HAP-1 (cell line): Measurements from ENCODE around the gene SLC45A1.
"Not testable (repeated sequence)": the region's sequence is repeated elsewhere in the genome, so short reads cannot be mapped to it uniquely, and the experiment has no call there.

Experiments used
- DNase-seq, 2 experiments: peaks; one replicate each; pipeline ENCODE4 v3.0.0-alpha.2; 2016 to 2020; ENCODE audit warnings: low spot score in 2 of 2
- H3K27me3 ChIP-seq: fragments of 250-450 bp; sonication (Bioruptor Pico); 2 replicates; pipeline ENCODE4 v1.5.1; 2020; ENCODE audit warnings: low read depth, mild to moderate bottlenecking, moderate library complexity
- H3K36me3 ChIP-seq: fragments of 250-450 bp; sonication (Bioruptor Pico); replicated peaks from 2 replicates; pipeline ENCODE4 v1.5.1; 2020; ENCODE audit warnings: mild to moderate bottlenecking
- H3K4me1 ChIP-seq: fragments of 250-450 bp; sonication (Bioruptor Pico); 2 replicates; pipeline ENCODE4 v1.5.1; 2020; ENCODE audit warnings: mild to moderate bottlenecking
- H3K4me3 ChIP-seq: fragments of 250-450 bp; sonication (Bioruptor Pico); 2 replicates; pipeline ENCODE4 v1.5.1; 2020; ENCODE audit warnings: mild to moderate bottlenecking, moderate library complexity
- H3K9me3 ChIP-seq: fragments of 250-450 bp; sonication (Bioruptor Pico); 2 replicates; pipeline ENCODE4 v1.5.1; 2020; ENCODE audit warnings: mild to moderate bottlenecking, moderate library complexity
- in situ Hi-C: fragments of 300-500 bp; cut with MboI; formaldehyde crosslinking; loops from 3 replicates; pipeline ENCODE4 v1.14.3; 2020; ENCODE audit warnings: low sequenced_read_pairs, inconsistent platforms, mixed read lengths

The SLC45A1 gene

DNA sequence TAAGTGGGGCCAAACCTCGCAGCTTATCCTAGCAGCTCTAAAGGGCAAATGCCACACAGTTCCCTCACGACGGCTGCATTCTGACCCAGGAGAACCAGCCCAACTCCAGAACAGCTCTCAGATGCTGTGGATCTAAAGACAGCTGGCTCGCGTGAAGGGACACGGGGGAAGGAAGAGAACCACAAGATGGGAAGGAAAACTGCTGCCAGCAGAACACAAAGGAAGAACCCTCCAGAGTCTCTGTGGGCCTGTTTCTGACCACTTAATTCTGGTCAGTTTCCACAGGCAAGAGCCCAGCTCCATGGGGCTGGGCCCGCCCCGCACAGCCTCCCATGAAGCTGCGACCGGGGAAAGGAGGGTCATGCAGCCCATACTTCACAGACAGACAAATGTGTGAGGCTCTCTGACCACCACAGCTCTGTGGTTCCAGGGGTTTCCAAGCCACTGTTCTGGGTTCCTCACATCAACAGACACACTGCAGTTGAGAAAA lies 61.1 kb downstream of the SLC45A1 start:
- H3K27me3 ChIP-seq: no peaks in the 10 kb centered on the region

DNA sequence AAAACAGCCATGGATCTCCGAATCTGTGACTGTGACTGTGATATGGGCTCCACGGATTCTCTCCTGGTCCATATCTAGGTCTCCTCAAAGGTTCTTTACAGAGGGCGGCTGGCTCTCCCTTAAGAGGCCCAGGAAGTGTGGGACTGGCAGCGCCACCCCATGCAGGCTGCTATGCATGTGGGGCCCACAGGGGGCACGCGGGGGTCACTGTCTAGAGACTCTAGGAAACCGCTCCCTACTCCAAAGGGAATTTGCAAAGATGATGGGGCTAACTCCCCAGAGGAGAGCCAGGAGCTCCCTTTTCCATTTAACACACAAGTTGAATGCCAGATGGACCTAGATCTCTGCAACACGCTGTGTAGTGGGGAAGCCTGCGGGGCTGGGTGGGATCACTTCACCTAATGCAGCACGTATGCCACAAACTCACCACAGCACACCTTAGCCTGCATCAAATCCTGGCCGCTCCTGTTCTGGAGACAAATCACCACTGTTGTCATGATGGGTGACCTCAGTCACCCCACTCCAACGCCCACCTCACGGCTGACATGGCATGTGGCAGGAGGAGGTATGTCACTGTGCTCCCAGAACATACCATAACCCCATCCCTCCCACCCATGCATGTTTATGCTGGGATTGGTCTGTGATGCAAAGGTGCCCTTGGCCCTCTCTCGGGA lies 61.7 kb downstream of the SLC45A1 start:
- in situ Hi-C loops: no loop called here
- H3K9me3 ChIP-seq: no peaks in the 10 kb centered on the region
- peaks cover 9% of the 10 kb centered on the region for H3K4me1 ChIP-seq
- H3K36me3 ChIP-seq: no peaks in the 10 kb centered on the region; the same call in 1 of the 2 replicates
- no peak for DNase-seq
- no peaks in the 10 kb centered on the region for H3K27me3 ChIP-seq
- H3K4me3 ChIP-seq: no peak overlapping the region

More for the DNA sequence above, 61.1 kb downstream of the SLC45A1 start:
- DNase-seq: no peak
- in situ Hi-C loops: no loop called here
- Histone ChIP-seq H3K36me3 (no peaks in the 10 kb centered on the region; the same call in 1 of the 2 replicates), H3K4me1 (peaks cover 11% of the 10 kb centered on the region), H3K9me3 (no peaks in the 10 kb centered on the region), H3K4me3 (no peak overlapping the region)

DNA sequence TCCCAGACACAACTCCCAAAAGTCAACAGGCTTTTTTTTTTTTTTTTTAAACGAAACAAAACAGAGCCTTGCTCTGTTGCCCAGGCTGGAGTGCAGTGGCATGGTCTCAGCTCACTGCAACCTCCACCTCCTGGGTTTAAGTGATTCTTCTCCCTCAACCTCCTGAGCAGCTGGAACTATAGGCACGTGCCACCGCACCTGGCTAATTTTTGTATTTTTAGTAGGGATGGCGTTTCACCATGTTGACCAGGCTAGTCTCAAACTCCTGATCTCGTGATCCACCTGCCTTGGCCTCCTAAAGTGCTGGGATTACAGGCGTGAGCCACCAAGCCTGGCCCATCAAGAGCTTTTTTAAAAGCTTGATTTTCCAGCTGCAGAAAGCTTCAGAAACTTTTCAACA lies 62.4 kb downstream of the SLC45A1 start:
- DNase-seq, H3K4me1 ChIP-seq, H3K36me3 ChIP-seq, H3K27me3 ChIP-seq, H3K9me3 ChIP-seq, H3K4me3 ChIP-seq, in situ Hi-C loops: not testable (repeated sequence)

DNA sequence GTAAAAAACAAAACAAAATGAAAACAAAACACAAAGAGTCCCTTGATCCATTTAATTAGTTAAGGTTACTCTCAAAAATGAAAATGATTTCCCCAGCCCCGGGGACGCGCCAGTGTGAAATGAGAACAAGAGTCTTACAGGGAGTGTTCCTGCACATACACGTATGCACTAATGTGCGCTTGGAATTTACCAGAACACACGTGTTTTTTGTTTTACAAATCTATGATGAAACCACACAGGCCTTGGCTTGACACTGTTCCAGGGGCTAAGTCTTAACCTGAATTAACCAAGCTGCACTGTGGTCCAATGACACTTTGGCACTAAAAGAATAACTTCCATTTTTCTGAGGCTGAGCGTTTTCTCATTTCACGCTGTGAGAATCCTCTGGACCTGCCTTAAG lies 63.7 kb downstream of the SLC45A1 start:
- no peaks in the 10 kb centered on the region; the same call in 1 of the 2 replicates for H3K9me3 ChIP-seq
- H3K36me3 ChIP-seq: no peaks in the 10 kb centered on the region; the same call in 1 of the 2 replicates
- H3K4me3 ChIP-seq: no peak overlapping the region
- in situ Hi-C loops: no loop called here
- H3K27me3 ChIP-seq: no peaks in the 10 kb centered on the region
- peaks cover 6% of the 10 kb centered on the region for H3K4me1 ChIP-seq
- DNase-seq: no peak

- no peaks in the 10 kb centered on the region; the same call in 1 of the 2 replicates for H3K36me3 ChIP-seq
- in situ Hi-C loops: no loop called here
- H3K27me3 ChIP-seq: no peaks in the 10 kb centered on the region
- peaks cover 6% of the 10 kb centered on the region for H3K4me1 ChIP-seq
- H3K9me3 ChIP-seq: no peaks in the 10 kb centered on the region; the same call in 1 of the 2 replicates
- no peak overlapping the region for H3K4me3 ChIP-seq
- no peak for DNase-seq
Measured at GRCh38 chr1:8382051-8382505, 64.2 kb downstream of the SLC45A1 start.

DNA sequence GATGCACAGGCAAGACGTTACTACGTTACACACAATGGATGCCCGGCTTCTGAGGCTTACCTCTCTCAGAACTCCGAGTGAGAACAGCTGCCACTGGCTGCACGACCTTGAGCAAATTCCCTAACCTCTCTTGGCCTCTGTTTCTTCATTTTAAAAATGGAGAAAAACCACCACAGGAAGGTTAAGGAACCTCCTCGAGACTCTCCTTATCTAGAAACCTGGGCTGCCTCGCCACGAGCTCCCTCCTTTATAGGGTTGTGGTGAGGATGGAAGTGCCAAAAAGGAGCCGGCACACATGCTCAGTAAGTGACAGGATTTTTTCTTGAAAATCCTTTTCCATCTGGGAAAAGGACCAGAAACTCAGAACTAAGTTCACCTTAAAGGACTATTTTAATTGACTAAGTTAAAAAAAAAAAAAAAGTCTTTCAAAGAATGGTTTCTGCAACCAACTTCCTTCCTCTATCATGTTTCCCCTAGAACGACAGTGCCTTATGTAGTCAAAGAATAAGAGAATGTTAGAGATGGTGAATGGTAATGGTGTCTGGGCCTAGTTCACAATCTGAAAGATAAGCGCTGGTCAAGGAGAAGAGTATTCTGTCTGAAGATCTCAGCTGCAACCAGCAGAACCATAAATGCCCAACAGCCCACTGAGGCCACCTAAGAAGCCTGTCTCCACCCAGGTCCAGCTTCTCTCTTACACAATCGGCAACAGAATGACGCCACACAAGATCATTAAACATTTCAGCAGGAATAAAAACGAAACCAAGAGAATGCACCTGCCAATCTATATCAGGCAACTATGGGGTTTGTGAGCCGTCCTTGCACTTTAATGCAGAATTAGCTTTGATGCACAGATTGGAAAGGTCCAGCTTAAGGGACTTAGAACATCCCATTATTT lies 64.9 kb downstream of the SLC45A1 start:
- H3K36me3 ChIP-seq: no peaks in the 10 kb centered on the region; the same call in 1 of the 2 replicates
- in situ Hi-C loops: no loop called here
- peaks cover 5% of the 10 kb centered on the region for H3K4me1 ChIP-seq

DNA sequence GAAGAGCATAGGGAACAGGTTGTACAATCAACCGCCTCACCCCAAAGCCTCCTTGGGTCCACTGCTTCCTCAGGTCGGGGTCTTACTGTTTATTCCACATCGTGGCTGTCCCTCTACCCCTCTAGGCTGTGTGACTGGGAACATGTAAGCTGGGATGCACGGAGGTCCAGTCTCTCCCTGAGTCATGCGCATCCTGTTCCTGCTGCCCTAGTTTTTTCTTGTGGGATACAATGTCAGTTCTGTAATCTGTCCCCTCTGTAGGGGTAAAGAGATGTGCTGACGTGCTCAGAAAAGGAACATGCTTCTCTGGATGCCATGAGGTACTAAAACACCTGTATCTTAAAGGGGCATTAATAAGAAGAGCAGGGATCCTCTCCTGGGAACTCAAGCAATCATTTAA lies 66.2 kb downstream of the SLC45A1 start:
- no peaks in the 10 kb centered on the region; the same call in 1 of the 2 replicates for H3K9me3 ChIP-seq
- no peak for DNase-seq
- no peaks in the 10 kb centered on the region; the same call in 1 of the 2 replicates for H3K36me3 ChIP-seq
- no peak overlapping the region for H3K4me3 ChIP-seq
- in situ Hi-C loops: no loop called here
- no peaks in the 10 kb centered on the region for H3K4me1 ChIP-seq
- no peaks in the 10 kb centered on the region for H3K27me3 ChIP-seq

More for the DNA sequence above, 64.9 kb downstream of the SLC45A1 start:
- H3K4me3 ChIP-seq: no peak overlapping the region
- DNase-seq: no peak
- H3K9me3 ChIP-seq: no peaks in the 10 kb centered on the region; the same call in 1 of the 2 replicates
- H3K27me3 ChIP-seq: no peaks in the 10 kb centered on the region

DNA sequence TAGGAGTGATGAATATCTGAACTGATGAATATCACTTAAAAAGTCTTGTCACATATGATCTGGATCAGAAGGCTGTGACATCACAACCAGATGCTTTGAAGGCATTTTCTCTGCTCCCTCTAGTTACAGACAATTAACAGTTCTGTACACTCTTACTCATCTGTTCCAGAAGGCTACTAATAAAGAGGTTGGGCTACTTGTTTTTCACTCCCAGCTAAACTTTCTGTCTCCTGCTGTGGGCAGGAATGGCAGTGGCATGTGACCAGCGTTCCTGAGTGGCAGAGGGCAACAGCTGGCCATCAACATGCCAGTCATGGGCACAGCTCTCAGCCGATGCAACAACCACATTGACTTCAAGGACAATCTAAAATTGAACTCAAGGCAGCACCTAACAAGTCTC lies 66.7 kb downstream of the SLC45A1 start:
- Histone ChIP-seq H3K9me3 (no peaks in the 10 kb centered on the region; the same call in 1 of the 2 replicates), H3K4me1 (no peaks in the 10 kb centered on the region), H3K36me3 (no peaks in the 10 kb centered on the region; the same call in 1 of the 2 replicates), H3K27me3 (no peaks in the 10 kb centered on the region), H3K4me3 (no peak overlapping the region)
- in situ Hi-C loops: no loop called here
- no peak for DNase-seq

- H3K36me3 ChIP-seq: no peaks in the 10 kb centered on the region; the same call in 1 of the 2 replicates
- no peaks in the 10 kb centered on the region for H3K4me1 ChIP-seq
- H3K27me3 ChIP-seq: no peaks in the 10 kb centered on the region
- no peak for DNase-seq
- in situ Hi-C loops: no loop called here
- no peaks in the 10 kb centered on the region; the same call in 1 of the 2 replicates for H3K9me3 ChIP-seq
- no peak overlapping the region for H3K4me3 ChIP-seq
Measured at GRCh38 chr1:8386247-8386646, 68.3 kb downstream of the SLC45A1 start.

DNA sequence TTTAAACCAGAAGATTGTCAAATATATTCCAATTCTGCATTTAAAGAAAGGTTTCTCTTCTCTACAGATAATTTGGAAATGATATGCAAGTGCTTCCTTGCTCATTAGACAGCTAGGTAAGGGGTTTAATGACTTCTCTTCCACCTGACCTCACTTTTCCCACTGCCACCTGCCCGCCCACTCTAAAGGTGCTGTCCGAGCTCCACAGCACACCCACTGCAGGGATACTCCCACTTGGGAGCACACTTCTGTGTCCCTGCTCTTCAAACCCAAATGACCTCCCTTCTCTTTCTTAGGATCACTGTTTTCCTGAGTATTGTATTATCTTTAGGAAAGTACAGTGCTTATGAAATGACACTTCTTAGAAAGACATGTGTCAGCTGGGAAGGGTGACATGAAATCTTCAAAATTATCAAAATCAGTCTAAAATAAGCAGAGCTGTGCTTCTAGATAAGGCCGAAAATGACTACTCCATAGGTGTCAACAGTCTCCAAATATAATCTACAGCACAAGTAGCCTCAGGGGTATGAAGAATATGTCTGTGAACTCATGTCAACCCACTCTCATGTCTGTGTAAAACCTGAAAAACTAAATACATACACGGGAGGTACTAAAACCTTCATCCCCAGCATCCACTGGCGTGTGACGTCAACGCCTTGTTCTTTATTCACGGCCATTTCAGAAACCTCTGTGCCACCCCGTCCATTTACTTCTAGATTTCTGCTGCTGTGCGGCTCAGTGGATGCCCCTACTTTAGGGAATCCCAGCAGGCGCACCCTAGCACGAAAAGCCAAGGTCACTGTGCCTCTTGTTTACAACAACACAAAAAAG lies 71.0 kb downstream of the SLC45A1 start:
- no peaks in the 10 kb centered on the region; the same call in 1 of the 2 replicates for H3K9me3 ChIP-seq
- in situ Hi-C loops: no loop called here
- no peak overlapping the region for H3K4me3 ChIP-seq
- H3K27me3 ChIP-seq: no peaks in the 10 kb centered on the region
- H3K36me3 ChIP-seq: no peaks in the 10 kb centered on the region
- no peaks in the 10 kb centered on the region for H3K4me1 ChIP-seq
- DNase-seq: no peak

DNA sequence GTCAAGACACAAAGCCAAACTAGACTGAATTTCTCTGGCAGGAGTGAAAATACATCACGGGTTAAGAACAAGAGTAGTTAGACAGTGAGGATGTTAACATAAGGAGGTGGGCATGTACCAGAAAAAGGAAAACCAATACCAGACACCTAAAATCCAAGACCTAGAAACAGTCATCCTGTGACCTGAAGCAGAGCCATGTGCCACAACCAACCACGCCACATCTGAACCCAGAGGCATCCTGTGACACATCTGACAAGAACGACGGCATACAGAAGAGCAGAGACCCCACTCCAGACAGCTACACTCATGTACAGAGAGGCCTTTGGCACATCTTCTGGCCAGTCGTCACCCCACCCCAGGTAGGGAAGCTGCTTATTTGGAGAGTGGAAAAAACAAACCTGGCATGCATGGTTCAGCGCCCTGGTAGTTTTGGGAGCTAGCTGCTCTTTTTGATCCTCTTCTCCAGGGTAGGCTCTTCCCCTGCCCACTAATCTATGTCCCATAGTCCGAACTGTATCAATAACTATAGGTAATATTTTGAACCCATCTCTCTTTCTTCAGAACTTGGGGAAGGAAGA lies 72.1 kb downstream of the SLC45A1 start:
- in situ Hi-C loops: no loop called here
- Histone ChIP-seq H3K27me3 (no peaks in the 10 kb centered on the region), H3K36me3 (no peaks in the 10 kb centered on the region), H3K4me3 (no peak overlapping the region), H3K9me3 (no peaks in the 10 kb centered on the region; the same call in 1 of the 2 replicates), H3K4me1 (no peaks in the 10 kb centered on the region)
- no peak for DNase-seq

GRCh38 chr1:8390707-8391106 lies 72.8 kb downstream of the SLC45A1 start:
- DNase-seq: no peak
- no peaks in the 10 kb centered on the region for H3K27me3 ChIP-seq
- H3K36me3 ChIP-seq: no peaks in the 10 kb centered on the region
- no peaks in the 10 kb centered on the region for H3K4me1 ChIP-seq
- in situ Hi-C loops: no loop called here
- no peaks in the 10 kb centered on the region for H3K9me3 ChIP-seq
- no peak overlapping the region for H3K4me3 ChIP-seq

DNA sequence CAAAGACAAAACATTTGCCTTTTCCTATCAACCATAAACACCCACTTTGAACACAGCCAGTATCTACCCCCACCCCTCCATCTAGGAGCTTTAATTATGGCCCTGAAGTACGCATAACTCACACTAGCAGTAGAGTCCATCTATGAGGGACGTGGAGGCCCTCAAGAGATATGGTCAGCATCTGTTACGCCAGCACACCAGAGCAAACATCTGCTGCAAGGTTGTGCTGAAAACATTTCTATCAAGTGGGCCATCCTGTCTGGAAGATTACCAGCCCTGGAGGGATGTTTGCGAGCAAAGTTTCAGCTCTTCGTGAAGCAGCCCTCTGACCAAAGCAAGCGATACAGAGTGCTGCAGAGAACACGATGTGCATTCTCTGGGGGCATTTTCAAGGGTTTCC lies 74.6 kb downstream of the SLC45A1 start:
- DNase-seq: no peak
- H3K27me3 ChIP-seq: no peaks in the 10 kb centered on the region
- H3K9me3 ChIP-seq: no peaks in the 10 kb centered on the region
- H3K4me1 ChIP-seq: peaks cover 6% of the 10 kb centered on the region; the same call in 1 of the 2 replicates
- in situ Hi-C loops: no loop called here
- H3K4me3 ChIP-seq: no peak overlapping the region
- no peaks in the 10 kb centered on the region for H3K36me3 ChIP-seq
